AG10803 (cell line): ENCODE results near the gene TRPC3.
A peak's percentile ranks its signal among the peaks of the same experiment; 100 is the strongest.

Experiments
- DNase-seq: peaks from one replicate; pipeline ENCODE4 v3.0.0; 2010; ENCODE audit warnings: low read depth
- H3K4me3 ChIP-seq: 2 replicates; pipeline ENCODE4 v1.5.1; 2011; ENCODE audit warnings: mild to moderate bottlenecking, low read length, control low read depth
- TF ChIP-seq, protein P1 (sequence below): conservative IDR thresholded peaks from 2 replicates; pipeline ENCODE4 v1.5.1; 2011; ENCODE audit warnings: mild to moderate bottlenecking, low read length, control low read depth, inconsistent platforms

Gene TRPC3

DNA sequence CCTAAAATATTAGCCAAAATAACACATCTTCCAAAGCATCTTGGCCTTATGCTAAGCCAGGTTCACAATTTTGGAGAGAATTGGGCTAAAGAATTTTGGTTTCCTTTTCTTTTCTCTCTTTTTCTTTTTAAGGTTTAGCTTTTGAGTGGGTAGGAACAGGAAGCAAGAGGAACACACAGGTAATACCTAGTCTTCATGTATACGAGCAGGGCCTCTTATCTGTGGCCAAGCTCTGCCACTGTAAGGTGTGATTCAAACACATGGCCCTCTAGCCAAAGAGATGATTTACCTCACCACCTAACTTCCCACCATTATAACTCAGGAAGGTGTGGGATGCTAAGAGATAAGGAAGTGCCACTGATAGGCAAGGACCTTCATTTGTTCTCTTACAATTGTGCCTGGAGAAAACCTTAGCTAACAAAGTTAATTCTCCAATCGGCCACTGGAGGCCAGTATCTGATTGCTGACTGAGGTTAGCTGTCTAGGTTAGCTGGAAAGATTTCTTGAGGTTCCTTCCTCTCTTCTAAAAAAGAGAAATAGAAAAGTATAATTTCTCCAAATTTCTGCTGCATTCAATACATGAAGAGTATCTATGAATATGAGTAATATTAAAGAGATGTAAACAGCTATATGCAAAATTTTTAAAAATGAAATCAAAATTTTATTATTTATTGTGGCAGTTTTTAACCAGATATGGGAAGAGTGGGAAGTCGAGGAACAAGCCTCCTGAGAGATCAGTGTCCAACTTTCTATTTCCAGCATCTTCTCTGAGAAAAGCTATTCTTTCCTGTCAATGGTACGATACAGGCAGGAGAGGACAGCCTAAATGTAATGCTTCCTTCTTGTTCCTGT is 51.5 kb downstream of the TRPC3 start:
- DNase-seq: peak; percentile 59
- TF ChIP-seq, protein P1, sequence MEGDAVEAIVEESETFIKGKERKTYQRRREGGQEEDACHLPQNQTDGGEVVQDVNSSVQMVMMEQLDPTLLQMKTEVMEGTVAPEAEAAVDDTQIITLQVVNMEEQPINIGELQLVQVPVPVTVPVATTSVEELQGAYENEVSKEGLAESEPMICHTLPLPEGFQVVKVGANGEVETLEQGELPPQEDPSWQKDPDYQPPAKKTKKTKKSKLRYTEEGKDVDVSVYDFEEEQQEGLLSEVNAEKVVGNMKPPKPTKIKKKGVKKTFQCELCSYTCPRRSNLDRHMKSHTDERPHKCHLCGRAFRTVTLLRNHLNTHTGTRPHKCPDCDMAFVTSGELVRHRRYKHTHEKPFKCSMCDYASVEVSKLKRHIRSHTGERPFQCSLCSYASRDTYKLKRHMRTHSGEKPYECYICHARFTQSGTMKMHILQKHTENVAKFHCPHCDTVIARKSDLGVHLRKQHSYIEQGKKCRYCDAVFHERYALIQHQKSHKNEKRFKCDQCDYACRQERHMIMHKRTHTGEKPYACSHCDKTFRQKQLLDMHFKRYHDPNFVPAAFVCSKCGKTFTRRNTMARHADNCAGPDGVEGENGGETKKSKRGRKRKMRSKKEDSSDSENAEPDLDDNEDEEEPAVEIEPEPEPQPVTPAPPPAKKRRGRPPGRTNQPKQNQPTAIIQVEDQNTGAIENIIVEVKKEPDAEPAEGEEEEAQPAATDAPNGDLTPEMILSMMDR: peak; percentile 92
- H3K4me3 ChIP-seq: no peak overlapping the region

DNA sequence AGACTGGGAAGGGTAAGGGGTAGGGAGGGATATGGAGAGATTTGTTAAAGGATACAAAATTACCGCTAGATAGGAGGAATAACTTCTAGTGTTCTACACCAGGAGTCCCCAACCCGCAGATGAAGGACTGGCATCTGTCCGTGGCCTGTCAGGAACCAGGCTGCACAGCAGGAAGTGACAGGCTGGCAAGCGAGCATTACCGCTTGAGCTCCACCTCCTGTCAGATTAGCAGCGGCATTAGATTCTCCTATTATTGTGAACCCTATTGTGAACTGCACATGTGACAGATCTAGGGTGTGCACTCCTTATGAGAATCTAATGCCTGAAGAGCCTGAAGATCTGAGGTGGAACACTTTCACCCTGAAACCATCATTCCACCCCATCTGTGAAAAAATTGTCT is 53.7 kb downstream of the TRPC3 start:
- DNase-seq: no peak
- TF ChIP-seq, protein P1: no peak
- no peak overlapping the region for H3K4me3 ChIP-seq

DNA sequence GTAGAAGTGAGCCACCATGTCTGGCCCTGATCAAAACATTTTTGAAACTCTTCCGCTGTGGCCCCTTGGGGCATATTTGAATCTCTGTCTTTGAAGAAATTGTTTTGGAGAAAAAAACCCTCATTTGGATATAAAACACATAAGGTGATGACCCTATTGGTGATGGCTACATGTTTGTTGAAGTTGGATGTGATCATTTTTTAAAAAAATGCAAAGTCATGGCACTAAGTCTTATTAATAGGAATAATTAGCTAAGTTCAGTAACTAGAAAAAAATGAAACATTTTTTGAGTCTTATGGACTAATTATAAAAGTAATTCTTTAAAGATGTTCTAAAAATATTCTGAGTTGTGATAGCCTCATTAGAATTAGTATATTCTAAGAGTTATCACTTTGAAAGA is 63.7 kb downstream of the TRPC3 start:
- no peak for DNase-seq
- no peak overlapping the region for H3K4me3 ChIP-seq
- TF ChIP-seq, protein P1: no peak

DNA sequence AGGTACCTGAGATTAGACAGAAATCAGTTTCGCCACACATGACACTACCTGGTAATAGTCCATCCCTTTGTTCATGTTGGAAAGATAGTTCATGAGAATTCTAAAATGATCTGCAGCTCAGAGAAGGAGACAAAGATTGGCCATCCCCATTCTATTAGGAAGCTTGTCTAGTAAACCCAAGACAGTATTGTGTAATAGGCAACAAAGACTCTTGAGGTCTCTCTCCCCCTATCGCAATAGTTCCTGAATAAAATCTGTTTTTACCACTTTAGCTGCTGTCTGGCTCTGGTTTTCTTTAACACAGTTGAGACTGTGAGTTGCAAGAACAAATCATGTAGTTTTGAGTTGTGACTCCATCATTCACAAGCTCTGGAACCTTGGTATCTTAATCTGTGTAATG is 66.7 kb downstream of the TRPC3 start:
- no peak overlapping the region for H3K4me3 ChIP-seq
- TF ChIP-seq, protein P1: no peak
- no peak for DNase-seq

DNA sequence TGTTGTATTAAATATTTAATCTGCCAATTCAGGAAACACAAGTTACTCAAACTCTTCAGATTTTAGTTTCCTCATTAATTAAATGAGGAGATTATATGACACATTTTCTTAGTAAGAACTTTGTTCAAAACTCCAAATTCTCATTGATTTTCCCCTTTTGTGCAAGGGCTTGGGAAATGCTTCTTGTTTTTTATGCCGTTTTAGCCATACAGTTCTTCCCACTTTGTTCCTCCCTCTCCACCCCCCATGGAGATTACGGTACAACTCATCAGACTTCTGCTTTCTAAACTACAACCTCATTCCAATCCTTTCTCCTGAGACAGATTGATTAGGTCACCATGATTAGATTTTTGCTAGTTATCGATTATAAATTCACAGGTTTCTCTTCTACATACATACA is 70.7 kb downstream of the TRPC3 start:
- TF ChIP-seq, protein P1: no peak
- DNase-seq: no peak
- no peak overlapping the region for H3K4me3 ChIP-seq

DNA sequence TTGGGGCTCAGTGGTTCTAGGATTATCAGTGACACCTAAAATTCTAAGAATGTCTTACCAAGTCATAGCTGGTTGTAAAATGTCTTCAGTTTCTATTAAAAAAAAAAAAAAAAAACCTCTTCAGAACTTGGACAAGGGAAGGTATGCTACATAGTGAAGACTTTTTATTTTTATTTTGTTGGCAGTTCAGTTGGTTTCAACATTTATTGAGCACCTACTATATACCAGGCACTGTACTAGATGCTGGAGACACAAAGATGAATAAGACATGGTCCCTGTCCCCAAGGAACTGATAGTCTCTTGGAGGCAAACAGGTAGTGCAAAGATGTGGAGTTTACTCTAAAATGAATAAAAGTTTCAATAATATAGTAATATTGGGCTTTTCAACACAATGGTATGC is 72.7 kb downstream of the TRPC3 start:
- no peak for DNase-seq
- no peak overlapping the region for H3K4me3 ChIP-seq
- TF ChIP-seq, protein P1: no peak
